Subcutaneous adipose tissue (tissue), 4 donors: ENCODE measurements around the gene CASTOR1. TPM values are rescaled to one million over a fixed set of nuclear protein-coding genes. Genes with fewer than 3 reads are reported as not detected.

Source experiments
- CTCF ChIP-seq: fragments of 450-650 bp; IDR thresholded peaks from one replicate; pipeline ENCODE4 v1.5.1; 2016; ENCODE audit warnings: low read depth, mild to moderate bottlenecking, control low read depth, antibody characterized with exemption, moderate library complexity
- total RNA-seq, 4 donors: library from RNA; depleted of rRNA; stranded (reverse); fragments of >200 nt; gene quantifications; one replicate each; pipeline ENCODE4 v1.1.0, GENCODE V29; 2016

CASTOR1 gene
- total RNA-seq, 4 donors from 2014 or later = 8.5 to 26.9 (median 12.8) TPM

- TF ChIP-seq CTCF = no peak
Measured at GRCh38 chr22:30325065-30325720, 35.9 kb upstream of the CASTOR1 start.

- no peak for TF ChIP-seq CTCF
Measured at GRCh38 chr22:30324014-30324730, 34.9 kb upstream of the CASTOR1 start.

- TF ChIP-seq CTCF = no peak
Measured at GRCh38 chr22:30323246-30323645, 33.9 kb upstream of the CASTOR1 start.

- TF ChIP-seq CTCF = no peak
Measured at GRCh38 chr22:30321461-30321860, 32.2 kb upstream of the CASTOR1 start.

- TF ChIP-seq CTCF = no peak
Measured at GRCh38 chr22:30320021-30320556, 30.8 kb upstream of the CASTOR1 start.

GRCh38 chr22:30318799-30319419 lies 29.6 kb upstream of the CASTOR1 start:
- TF ChIP-seq CTCF = no peak

GRCh38 chr22:30317778-30318177 lies 28.5 kb upstream of the CASTOR1 start:
- TF ChIP-seq CTCF = no peak
